IPS-18c (cell line): ENCODE data around the gene C1orf210.

ENCODE experiments used
- H3K4me3 ChIP-seq: 2 replicates; pipeline ENCODE4 v1.7.0; 2013; ENCODE audit warnings: low read depth, mild to moderate bottlenecking, low read length, moderate library complexity; ENCODE audit not compliant: insufficient read depth
- H3K9me3 ChIP-seq: one replicate; pipeline ENCODE4 v1.6.1; 2013; ENCODE audit warnings: mild to moderate bottlenecking, low read length, moderate library complexity; ENCODE audit not compliant: control insufficient read depth, insufficient read depth

Gene C1orf210

GRCh38 chr1:43285269-43285990, at the start of gene C1orf210:
C1orf210 (minus strand) TSS chr1:43285581; CDS start chr1:43283270, 2,311 bp downstream.
- peak within 1 kb of the TSS; percentile 56 for H3K4me3 ChIP-seq

GRCh38 chr1:43334453-43335205, 49.2 kb upstream of the C1orf210 start:
- no peak overlapping the region for H3K4me3 ChIP-seq
- no peaks in the 10 kb centered on the region for H3K9me3 ChIP-seq

More at GRCh38 chr1:43285269-43285990, at the start of gene C1orf210:
- H3K9me3 ChIP-seq: no peaks in the 10 kb centered on the region

- H3K4me3 ChIP-seq: no peak overlapping the region
- no peaks in the 10 kb centered on the region for H3K9me3 ChIP-seq
These were observed 46.3 kb upstream of the C1orf210 start for GRCh38 chr1:43331688-43332087.

- H3K9me3 ChIP-seq: no peaks in the 10 kb centered on the region
- no peak overlapping the region for H3K4me3 ChIP-seq
These were observed 44.8 kb upstream of the C1orf210 start for GRCh38 chr1:43329995-43330751.

GRCh38 chr1:43327549-43328292, 42.3 kb upstream of the C1orf210 start:
- Histone ChIP-seq H3K4me3 (no peak overlapping the region), H3K9me3 (no peaks in the 10 kb centered on the region)

GRCh38 chr1:43325381-43325780, 40.0 kb upstream of the C1orf210 start:
- Histone ChIP-seq H3K9me3 (no peaks in the 10 kb centered on the region), H3K4me3 (no peak overlapping the region)

- Histone ChIP-seq H3K4me3 (no peak overlapping the region), H3K9me3 (no peaks in the 10 kb centered on the region)
These were observed 39.4 kb upstream of the C1orf210 start for GRCh38 chr1:43324810-43325209.

- Histone ChIP-seq H3K9me3 (no peaks in the 10 kb centered on the region), H3K4me3 (no peak overlapping the region)
These were observed 37.1 kb upstream of the C1orf210 start for GRCh38 chr1:43322506-43322905.

GRCh38 chr1:43321331-43321891, 36.0 kb upstream of the C1orf210 start:
- no peaks in the 10 kb centered on the region for H3K9me3 ChIP-seq
- no peak overlapping the region for H3K4me3 ChIP-seq

- Histone ChIP-seq H3K9me3 (no peaks in the 10 kb centered on the region), H3K4me3 (no peak overlapping the region)
These were observed 34.4 kb upstream of the C1orf210 start for GRCh38 chr1:43319766-43320165.

GRCh38 chr1:43319288-43319687, 33.9 kb upstream of the C1orf210 start:
- Histone ChIP-seq H3K4me3 (no peak overlapping the region), H3K9me3 (no peaks in the 10 kb centered on the region)

GRCh38 chr1:43318831-43319230, 33.5 kb upstream of the C1orf210 start:
- Histone ChIP-seq H3K9me3 (no peaks in the 10 kb centered on the region), H3K4me3 (no peak overlapping the region)

GRCh38 chr1:43317817-43318471, 32.6 kb upstream of the C1orf210 start:
- Histone ChIP-seq H3K4me3 (no peak overlapping the region), H3K9me3 (no peaks in the 10 kb centered on the region)

GRCh38 chr1:43316738-43317520, 31.5 kb upstream of the C1orf210 start:
- H3K4me3 ChIP-seq: no peak overlapping the region

GRCh38 chr1:43315963-43316737, 30.8 kb upstream of the C1orf210 start:
- no peaks in the 10 kb centered on the region for H3K9me3 ChIP-seq
- no peak overlapping the region for H3K4me3 ChIP-seq

More at GRCh38 chr1:43316738-43317520, 31.5 kb upstream of the C1orf210 start:
- H3K9me3 ChIP-seq: no peaks in the 10 kb centered on the region
